ENCODE measurements around the gene MTHFSD. TPM values are rescaled to one million over a fixed set of nuclear protein-coding genes. Genes with fewer than 3 reads are reported as not detected.

Gene MTHFSD
- polyA plus RNA-seq, 1 donor (not counting 4 experiments of a cell fraction or from before 2014, with no cell fraction given) = 14.7 TPM

DNA sequence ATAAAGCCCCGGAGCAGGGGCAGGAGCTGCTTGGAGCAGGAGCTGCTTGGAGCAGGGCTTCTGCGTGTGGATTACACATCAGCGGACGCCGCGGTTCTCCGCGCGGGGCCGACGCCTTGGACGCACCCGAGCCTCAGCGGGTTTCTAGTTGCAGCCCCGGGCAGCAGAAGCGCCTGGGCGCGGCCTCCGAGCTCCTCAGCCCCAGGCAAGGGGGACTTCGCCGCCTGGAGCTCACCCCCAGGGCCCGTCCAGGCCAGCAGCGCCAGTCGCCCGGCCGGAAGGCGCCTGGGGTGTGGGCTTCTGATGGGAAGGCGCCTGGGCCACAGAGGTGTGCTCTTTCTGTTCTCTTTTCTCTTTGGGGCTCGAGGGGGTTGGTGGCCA lies 38.4 kb downstream of the MTHFSD start:
- no peak for FAIRE-seq
- TF ChIP-seq, protein P1, sequence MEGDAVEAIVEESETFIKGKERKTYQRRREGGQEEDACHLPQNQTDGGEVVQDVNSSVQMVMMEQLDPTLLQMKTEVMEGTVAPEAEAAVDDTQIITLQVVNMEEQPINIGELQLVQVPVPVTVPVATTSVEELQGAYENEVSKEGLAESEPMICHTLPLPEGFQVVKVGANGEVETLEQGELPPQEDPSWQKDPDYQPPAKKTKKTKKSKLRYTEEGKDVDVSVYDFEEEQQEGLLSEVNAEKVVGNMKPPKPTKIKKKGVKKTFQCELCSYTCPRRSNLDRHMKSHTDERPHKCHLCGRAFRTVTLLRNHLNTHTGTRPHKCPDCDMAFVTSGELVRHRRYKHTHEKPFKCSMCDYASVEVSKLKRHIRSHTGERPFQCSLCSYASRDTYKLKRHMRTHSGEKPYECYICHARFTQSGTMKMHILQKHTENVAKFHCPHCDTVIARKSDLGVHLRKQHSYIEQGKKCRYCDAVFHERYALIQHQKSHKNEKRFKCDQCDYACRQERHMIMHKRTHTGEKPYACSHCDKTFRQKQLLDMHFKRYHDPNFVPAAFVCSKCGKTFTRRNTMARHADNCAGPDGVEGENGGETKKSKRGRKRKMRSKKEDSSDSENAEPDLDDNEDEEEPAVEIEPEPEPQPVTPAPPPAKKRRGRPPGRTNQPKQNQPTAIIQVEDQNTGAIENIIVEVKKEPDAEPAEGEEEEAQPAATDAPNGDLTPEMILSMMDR (optimal IDR thresholded peaks at IDR 0.05 in 1 of 3, IDR thresholded peaks at IDR 0.05 in 1 of 3, conservative IDR thresholded peaks at IDR 0.05 in 1 of 3; ENCODE audit: extremely low read depth in 1 of 3, insufficient read depth in 2 of 3, low read length in 3 of 3) = no peak
- TF ChIP-seq EZH2 (IDR thresholded peaks at IDR 0.05; ENCODE audit: low read length) = no peak
- no peaks in the 10 kb centered on the region for H3K36me3 ChIP-seq (ENCODE audit: control insufficient read depth in 2 of 2, extremely low read depth in 1 of 2, insufficient read depth in 2 of 2, low read length in 2 of 2)
- no peak overlapping the region for H2AFZ ChIP-seq (ENCODE audit: control insufficient read depth, low read length)
- peaks cover 84% of the 10 kb centered on the region for H3K27me3 ChIP-seq (ENCODE audit: control insufficient read depth, extremely low read depth, insufficient read depth, low read length)
- DNase-seq (ENCODE audit: low read depth, low spot score) = no peak
- no peak overlapping the region for H3K27ac ChIP-seq (ENCODE audit: control insufficient read depth, insufficient read depth, low read length)
- no peaks in the 10 kb centered on the region for H3K9me1 ChIP-seq (ENCODE audit: control insufficient read depth, extremely low read depth, insufficient read depth, low read length)
- no peaks in the 10 kb centered on the region for H3K9me3 ChIP-seq (ENCODE audit: control insufficient read depth, low read depth, low read length)
- no peak overlapping the region for H3K4me3 ChIP-seq (ENCODE audit: control insufficient read depth in 2 of 3, extremely low read depth in 1 of 3, insufficient read depth in 2 of 3, low read depth in 1 of 3, low read length in 3 of 3)
- no peaks in the 10 kb centered on the region for H3K79me2 ChIP-seq (ENCODE audit: control insufficient read depth, insufficient read depth, low read length)
- dilution Hi-C loops (cut with MboI; ENCODE audit: extremely low pct_ligation_motif_present, low sequenced_read_pairs) = loop anchor here (10.0 kb wide), 1 partner anchor 442 kb away; no protein-coding TSS in a partner anchor
- peaks cover 2% of the 10 kb centered on the region for H4K20me1 ChIP-seq (ENCODE audit: control insufficient read depth, extremely low read depth, insufficient read depth, low read length)
- no peaks in the 10 kb centered on the region for H3K4me1 ChIP-seq (ENCODE audit: control insufficient read depth, extremely low read depth, insufficient read depth, low read length)
- no peak overlapping the region for H3K9ac ChIP-seq (ENCODE audit: control insufficient read depth, extremely low read depth, insufficient read depth, low read length)
- no peak overlapping the region for H3K4me2 ChIP-seq (ENCODE audit: control insufficient read depth, extremely low read depth, insufficient read depth, low read depth, low read length)

DNA sequence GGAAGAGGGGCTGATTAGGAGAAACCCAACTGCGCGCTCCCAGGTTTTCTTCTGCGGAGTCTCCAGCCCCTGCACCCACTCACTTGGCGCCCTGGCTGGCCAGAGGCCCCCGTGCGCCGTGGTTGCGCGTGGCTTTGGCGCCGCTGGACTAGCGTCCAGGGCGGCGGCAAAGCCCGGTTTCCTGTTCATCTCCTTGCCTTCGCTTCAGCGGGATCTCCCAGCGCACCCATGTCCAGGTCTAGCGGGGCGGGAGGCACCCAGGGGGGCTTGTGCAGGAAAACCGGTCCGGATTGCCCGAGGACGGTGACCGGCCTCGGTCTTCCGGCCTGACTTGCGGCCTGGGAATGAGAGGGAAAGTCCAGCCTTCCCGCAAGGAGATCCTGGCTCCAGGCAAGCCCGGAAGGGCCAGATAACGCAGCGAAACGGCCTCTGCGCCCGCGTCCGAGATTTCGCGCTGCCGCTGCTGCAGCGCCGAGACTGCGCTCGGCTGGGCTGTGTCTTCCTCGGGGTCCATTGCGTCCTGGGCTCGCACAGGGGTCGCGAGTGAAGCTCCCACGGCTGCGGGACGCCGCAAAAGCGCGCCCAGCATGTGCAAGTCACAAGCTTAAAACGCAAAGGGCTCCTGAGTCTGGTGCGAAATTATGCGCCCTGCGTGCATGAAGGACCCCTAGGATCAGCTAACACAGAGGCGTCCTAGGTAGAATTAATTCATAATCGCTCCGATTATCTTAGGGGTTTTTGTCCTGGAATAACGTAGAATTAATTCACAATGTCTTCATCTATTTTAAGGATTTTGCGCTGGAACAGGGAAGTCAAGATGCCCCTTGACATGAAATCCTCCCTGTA lies 39.0 kb downstream of the MTHFSD start:
- Histone ChIP-seq H3K27ac (ENCODE audit: control insufficient read depth, insufficient read depth, low read length) (no peak overlapping the region), H3K4me3 (ENCODE audit: control insufficient read depth in 2 of 3, extremely low read depth in 1 of 3, insufficient read depth in 2 of 3, low read depth in 1 of 3, low read length in 3 of 3) (no peak overlapping the region)

More for the DNA sequence above, 39.0 kb downstream of the MTHFSD start:
- dilution Hi-C loops (cut with MboI; ENCODE audit: extremely low pct_ligation_motif_present, low sequenced_read_pairs) = loop anchor here (10.0 kb wide), 1 partner anchor 441 kb away; no protein-coding TSS in a partner anchor
- Histone ChIP-seq H3K9me1 (ENCODE audit: control insufficient read depth, extremely low read depth, insufficient read depth, low read length) (no peaks in the 10 kb centered on the region), H2AFZ (ENCODE audit: control insufficient read depth, low read length) (no peak overlapping the region), H3K36me3 (ENCODE audit: control insufficient read depth in 2 of 2, extremely low read depth in 1 of 2, insufficient read depth in 2 of 2, low read length in 2 of 2) (no peaks in the 10 kb centered on the region), H4K20me1 (ENCODE audit: control insufficient read depth, extremely low read depth, insufficient read depth, low read length) (peaks cover 2% of the 10 kb centered on the region), H3K9me3 (ENCODE audit: control insufficient read depth, low read depth, low read length) (no peaks in the 10 kb centered on the region), H3K4me2 (ENCODE audit: control insufficient read depth, extremely low read depth, insufficient read depth, low read depth, low read length) (no peak overlapping the region), H3K9ac (ENCODE audit: control insufficient read depth, extremely low read depth, insufficient read depth, low read length) (no peak overlapping the region), H3K79me2 (ENCODE audit: control insufficient read depth, insufficient read depth, low read length) (no peaks in the 10 kb centered on the region), H3K4me1 (ENCODE audit: control insufficient read depth, extremely low read depth, insufficient read depth, low read length) (no peaks in the 10 kb centered on the region), H3K27me3 (ENCODE audit: control insufficient read depth, extremely low read depth, insufficient read depth, low read length) (peaks cover 85% of the 10 kb centered on the region)
- peak; percentile 87 for TF ChIP-seq EZH2 (IDR thresholded peaks at IDR 0.05; ENCODE audit: low read length)
- TF ChIP-seq, protein P1 (optimal IDR thresholded peaks at IDR 0.05 in 1 of 3, IDR thresholded peaks at IDR 0.05 in 1 of 3, conservative IDR thresholded peaks at IDR 0.05 in 1 of 3; ENCODE audit: extremely low read depth in 1 of 3, insufficient read depth in 2 of 3, low read length in 3 of 3) = no peak
- FAIRE-seq (no peak), DNase-seq (ENCODE audit: low read depth, low spot score) (no peak)
